NCI-H2171 (cell line): ENCODE measurements around the gene NXNL1.
"Not testable (repeated sequence)": the region's sequence is repeated elsewhere in the genome, so short reads cannot be mapped to it uniquely, and the experiment has no call there.

Experiments used
- DNase-seq: peaks from one replicate; lab custom pipeline; 2025; lab: John Stamatoyannopoulos, UW

The NXNL1 gene

DNA sequence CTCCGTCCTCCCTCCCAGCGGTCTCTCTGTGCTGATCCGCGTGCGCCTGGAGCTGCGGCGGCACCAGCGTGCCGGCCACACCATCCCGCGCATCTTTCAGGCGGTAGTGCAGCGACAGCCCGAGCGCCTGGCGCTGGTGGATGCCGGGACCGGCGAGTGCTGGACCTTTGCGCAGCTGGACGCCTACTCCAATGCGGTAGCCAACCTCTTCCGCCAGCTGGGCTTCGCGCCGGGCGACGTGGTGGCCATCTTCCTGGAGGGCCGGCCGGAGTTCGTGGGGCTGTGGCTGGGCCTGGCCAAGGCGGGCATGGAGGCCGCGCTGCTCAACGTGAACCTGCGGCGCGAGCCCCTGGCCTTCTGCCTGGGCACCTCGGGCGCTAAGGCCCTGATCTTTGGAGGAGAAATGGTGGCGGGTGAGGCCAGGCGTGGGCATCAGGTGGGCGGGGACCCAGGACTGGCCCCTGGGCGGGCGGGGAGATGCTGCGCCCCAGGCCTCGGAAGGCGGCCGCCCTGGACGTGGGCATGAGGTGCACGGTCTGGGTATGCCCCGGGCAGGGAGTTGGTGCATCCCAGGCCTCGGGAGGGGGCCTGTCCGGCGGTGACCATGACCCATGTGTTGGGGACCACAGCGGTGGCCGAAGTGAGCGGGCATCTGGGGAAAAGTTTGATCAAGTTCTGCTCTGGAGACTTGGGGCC, 26.0 kb upstream of the NXNL1 start:
- DNase-seq, result no peak

DNA sequence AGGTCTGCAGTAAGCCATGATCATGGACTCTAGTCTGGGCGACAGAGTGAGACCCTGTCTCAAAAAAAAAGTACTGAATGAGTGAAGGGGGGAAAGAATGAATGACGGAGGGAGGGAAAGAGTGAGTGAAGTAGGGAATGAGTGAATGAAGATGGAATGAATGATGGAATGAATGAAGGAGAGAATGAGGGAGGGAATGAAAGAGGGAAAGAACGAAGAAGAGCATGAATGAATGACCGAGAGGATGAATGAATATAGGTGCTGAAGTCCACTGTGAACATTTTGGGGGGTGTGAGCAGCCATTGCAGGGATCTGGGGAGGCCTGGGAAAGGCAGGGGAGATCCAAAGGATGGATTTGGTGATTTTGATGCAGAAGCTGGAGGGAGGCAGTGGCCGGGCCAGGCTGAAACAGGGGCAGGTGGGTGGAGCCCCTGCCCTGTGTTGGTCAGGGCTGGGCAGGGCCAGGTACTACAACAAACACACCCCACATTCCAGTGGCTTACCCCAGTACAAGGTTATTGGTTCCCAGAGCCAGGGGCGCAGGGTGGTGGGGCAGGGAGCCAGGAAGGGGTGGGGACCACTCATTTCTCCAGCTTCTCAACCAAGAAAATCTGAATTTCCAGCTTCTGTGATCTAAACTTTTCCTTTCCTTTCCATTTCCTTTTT, 23.9 kb upstream of the NXNL1 start:
- no peak for DNase-seq

DNA sequence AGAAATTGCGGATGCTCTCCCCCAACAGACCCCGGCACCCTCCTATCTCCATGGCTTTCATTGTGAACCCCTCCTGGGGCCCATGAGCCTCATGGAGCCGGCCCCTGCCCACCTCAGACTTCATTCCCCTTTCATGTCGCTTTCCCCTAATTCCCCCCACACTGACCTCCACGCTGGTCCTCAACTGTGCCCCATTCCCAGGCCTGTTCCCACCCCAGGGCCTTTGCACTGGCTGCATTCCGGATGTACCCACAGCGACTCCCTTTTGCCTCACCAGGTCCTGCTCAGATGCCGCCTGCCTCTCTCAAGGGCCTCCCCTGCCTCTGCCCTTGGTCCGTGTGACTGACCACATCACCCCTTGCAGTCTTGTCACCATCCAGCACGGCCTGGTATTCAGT, 22.9 kb upstream of the NXNL1 start:
- DNase-seq, result no peak

DNA sequence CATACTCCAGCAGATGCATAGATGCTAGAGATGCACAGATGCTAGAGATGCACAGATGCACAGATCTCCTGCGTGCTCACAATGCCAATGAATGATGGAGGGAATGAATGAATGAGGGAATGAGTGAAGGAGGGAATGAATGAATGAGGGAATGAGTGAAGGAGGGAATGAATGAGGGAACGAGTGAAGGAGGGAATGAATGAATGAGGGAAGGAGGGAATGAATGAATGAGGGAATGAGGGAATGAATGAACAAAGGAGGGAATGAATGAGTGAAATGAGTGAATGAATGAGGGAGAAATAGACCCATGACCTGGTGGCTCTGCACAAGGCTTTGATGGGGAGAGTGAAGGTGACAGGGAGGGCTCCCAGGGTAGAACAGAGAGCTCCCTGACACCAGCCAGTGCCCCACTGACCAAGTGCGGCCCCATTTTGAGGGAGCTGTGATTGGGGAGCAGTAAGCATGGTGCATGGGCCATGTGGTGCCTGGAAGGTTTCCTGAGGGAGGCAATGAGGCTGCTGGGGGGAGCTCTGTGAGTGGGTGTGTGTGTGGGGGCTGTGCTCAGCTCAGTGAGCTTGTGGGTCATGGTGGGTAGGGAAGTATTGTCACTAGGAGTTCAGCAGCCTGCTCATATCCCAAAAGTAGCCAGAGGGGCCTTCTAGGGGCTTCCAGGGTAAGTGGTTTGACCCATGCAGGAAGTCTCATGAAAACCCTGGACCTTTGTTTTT, 22.3 kb upstream of the NXNL1 start:
- no peak for DNase-seq

DNA sequence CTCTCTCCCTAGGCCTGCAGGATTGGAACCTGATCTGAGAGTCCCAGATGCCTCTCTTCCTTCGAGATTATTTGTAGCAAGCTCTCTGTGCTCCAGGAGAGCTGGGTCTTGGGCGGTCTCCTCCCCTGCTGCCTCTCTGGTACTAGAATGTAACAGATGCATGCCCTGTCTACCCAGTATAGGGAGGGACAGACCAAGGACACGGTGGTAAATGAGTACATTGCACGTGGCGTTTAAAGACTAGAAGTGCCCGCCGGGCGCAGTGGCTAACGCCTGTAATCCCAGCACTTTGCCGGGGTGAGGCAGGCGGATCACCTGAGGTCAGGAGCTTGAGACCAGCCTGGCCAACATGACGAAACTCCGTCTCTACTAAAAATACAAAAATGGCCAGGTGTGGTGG, 21.3 kb upstream of the NXNL1 start:
- DNase-seq, result no peak

DNA sequence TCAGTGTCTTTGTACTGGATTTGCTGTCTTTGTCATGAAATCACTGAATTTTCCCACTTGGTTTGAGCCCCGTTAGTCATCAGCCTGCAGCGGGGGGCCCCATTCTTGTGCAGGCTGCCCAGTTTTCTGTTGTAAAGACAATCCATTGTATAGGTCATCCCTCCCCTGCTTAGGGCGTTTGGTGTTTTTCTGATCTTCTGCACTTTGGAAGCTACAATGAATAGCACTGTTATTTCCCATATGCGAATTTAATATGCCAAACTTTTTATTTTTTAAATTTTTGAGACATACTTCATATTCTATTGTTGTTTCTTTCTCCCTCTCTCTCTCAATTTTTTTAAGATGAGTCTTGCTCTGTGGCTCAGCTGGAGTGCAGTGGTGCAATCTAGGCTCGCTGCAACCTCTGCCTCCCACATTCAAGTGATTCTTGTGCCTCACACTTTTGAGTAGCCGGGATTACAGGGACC, 18.6 kb upstream of the NXNL1 start:
- DNase-seq, result no peak

DNA sequence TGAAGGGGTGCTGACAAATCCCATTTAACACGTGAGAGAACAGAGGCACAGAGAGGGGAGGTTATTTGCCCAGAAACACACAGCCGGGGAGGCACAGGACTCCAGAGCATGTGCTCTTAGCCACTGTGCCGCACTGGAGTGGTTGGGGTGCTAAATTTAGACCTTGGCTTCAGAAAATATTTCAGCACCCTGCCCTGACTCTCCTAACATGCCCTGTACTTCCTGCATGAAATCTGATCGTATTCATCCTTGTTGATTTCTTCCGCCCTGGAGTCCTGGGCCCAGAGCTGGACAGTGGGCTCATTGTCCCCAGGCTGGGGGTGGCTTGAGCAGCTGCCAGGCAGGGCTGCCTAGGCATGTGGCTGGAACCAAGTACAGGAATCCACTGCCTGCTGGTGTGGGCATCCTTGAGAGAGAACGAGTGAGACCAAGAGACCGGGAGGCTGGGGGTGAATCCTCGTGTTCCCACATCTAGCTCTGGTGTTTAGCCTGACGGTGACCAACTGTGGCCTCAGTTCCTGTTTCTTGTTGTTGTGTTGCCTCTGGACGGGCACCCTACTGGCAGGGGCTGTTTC, 14.9 kb upstream of the NXNL1 start:
- no peak for DNase-seq

DNA sequence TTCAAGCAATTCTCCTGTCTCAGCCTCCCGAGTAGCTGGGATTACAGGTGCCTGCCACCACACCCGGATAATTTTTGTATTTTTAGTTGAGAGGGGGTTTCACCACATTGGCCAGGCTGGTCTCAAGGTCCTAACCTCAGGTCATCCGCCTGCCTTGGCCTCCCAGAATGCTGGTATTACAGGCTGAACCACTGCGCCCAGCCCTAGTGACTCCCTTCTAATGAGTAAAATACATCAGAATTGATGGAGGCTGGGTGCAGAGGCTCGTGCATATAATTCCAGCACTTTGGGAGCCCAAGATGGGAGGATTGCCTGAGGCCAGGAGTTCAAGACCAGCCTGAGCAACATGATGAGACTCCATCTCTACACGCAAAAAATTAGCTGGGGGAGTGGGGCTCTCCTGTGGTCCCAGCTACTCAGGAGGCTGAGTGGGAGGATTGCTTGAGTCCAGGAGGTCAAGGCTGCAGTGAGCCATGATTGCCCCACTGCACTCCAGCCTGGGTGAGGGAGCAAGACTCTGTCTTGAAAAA, 14.3 kb upstream of the NXNL1 start:
- not testable (repeated sequence) for DNase-seq

DNA sequence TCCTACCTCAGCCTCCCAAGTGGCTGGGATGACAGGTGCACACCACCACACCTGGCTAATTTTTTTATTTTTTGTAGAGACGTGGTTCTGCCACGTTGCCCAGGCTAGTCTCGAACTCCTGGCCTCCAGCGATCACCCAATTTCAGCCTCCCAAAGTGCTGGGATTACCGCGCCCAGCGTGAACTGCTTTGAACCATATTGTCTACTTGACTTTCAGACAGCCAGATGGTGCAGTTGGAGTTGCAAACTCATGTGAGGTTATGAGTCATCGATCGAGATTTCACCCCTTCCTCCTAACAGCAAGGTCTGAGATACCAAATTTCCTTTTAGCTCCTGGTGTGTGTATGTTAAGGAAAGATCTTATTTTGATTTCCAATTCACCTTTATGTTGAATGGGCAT, 12.3 kb upstream of the NXNL1 start:
- peak; percentile 47 for DNase-seq

DNA sequence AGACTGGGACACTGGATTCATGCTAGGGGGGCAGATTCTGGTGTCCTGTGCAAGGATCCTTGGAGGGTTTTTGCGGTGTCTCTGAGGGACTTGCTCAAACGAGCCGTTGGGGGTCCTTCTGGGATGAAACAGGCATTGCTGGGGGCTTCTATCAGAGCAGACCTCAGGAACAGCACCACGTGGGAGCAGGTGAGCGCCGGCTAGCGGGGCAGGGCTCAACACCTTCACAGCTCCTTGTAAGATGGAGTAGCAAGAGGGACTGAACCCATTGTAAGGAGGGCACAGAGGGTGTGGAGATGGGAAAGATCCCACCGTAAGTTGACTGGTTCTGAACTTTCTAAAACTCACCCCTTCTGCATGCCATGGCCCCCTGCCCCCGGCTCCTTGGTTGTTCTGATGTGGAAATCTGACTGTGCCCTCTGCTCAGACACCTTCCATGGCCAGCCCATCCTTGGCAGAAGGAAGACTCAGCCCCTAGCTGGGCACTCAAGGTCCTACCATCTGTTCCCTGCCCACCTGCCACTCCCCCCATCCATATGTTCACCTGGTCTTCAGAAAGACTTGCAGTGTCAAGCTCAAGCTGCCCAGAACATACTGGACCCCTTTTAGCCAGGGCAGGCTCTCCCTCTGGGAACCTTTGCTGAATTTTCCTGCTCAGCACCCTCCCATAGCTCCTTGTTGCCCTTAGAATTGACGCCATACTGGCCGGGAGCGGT, 10.8 kb upstream of the NXNL1 start:
- no peak for DNase-seq

DNA sequence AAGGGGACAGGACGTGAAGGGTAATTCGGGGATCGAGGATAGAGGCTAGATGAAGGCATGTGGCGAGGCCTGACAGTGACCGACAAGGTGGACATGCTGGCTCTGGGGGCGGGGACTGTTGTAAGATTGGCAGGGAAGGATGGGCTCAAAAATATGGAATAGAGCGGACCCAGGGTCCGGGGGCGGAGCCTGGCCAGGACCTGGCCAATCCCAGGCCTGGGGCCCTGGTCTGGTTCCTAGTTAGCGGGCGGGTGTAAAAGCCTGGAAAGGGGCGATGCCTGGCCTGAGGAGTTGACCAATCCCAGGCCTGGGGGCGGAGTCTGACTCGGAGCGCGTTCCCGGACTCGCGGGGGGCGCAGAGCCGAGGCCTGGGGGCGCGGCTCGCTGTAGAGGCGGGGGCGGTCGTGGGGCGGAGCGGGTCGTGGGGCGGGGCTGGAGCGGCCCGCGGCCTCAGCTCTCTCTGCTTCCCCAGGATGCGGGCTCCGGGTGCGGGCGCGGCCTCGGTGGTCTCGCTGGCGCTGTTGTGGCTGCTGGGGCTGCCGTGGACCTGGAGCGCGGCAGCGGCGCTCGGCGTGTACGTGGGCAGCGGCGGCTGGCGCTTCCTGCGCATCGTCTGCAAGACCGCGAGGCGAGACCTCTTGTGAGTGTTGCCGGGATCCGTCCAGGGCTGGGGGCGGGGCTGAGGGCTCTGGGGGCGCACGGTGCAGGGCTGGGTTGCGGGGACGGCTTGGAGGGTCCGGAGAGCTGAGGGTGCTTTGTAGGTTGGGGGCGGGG, 9.5 kb upstream of the NXNL1 start, which contains the start of gene SLC27A1:
TSS of gene SLC27A1 (plus strand) at position 457 of the 774 bp plus-strand sequence. CDS start at position 474, 17 bp downstream.
- peak; percentile 98 for DNase-seq

DNA sequence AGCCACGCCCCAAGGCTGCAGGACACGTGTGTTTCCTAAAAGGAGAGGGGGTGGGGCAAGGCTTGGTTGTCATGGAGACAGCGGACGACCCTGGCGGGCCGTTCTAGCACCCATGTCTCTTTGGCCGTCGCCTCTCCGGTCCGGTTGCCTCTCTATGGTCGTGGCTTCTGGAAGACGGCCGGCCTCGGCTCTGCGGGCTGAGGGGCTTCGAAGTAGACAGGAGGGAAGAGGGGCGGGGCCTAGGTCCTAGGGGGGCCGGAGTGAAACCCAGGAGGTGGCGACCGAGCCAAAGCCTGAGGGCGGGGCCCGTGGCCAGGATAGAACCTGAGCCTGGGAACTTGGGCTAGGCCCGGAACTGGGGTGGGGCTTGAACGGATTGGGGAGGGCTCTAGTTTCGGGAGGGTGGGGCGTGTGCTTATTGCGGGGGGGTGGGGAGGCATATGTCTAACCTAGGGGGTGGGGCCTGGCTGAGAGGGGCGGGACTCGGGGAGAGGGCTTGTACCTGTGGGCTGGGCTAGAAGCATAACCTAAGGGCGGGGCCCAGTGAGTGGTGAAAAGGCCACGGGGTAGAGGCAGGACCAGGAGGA, 8.8 kb upstream of the NXNL1 start:
- DNase-seq, result peak; percentile 94

DNA sequence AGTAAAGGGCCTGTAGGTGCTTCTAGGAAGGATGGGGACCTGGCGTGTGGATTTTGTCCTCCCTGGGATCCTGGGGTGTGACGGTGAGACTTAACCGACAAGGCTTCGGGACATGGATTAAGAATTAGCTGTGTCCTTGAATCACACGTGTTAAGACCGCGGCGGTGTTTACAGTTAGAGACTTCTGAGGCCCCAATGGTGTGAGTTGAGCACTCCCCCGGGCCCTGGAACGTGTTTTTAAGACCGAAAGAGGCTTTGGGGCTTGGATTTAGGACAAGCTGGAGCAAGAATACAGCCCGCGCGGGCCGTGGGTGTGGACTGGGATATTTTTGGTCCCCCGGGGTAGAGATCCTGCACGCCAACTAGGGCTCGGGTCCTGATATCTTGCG, 8.4 kb upstream of the NXNL1 start:
- DNase-seq, result no peak

DNA sequence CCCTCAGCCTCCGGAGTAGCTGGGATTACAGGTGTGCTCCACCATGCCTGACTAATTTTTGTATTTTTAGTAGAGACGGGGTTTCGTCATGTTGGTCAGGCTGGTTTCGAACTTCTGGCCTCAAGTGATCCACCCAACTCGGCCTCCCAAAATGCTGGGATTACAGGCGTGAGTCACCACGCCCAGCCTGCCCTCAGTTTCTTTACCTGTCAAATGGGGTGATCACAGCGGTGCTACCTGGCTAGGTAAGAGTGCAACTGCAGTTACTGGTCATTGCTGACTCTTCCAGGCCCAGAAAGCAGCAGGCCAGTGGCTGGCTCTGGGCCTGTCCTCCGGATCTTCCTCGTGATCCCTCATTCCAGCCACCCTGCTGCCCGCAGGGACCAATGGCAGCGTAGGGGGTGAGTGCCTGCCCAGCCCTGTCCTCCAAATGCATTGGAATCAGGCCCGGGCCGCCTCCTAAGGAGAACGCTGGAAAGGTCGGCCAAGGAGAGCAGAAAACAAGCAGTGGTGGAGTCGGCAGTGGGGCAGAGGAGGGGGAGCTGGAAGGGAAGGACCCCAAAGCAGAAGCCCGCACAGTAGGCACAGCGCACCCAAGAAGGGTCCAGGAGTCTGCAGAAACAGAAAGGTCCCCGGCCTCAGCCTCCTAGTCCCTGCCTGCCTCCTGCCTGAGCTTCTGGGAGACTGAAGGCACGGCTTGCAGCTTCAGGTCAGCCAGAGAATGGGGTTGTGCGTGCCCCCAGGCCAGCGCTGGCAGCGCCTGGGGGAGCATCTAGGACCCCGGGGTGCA, 7.8 kb upstream of the NXNL1 start:
- DNase-seq, result no peak

DNA sequence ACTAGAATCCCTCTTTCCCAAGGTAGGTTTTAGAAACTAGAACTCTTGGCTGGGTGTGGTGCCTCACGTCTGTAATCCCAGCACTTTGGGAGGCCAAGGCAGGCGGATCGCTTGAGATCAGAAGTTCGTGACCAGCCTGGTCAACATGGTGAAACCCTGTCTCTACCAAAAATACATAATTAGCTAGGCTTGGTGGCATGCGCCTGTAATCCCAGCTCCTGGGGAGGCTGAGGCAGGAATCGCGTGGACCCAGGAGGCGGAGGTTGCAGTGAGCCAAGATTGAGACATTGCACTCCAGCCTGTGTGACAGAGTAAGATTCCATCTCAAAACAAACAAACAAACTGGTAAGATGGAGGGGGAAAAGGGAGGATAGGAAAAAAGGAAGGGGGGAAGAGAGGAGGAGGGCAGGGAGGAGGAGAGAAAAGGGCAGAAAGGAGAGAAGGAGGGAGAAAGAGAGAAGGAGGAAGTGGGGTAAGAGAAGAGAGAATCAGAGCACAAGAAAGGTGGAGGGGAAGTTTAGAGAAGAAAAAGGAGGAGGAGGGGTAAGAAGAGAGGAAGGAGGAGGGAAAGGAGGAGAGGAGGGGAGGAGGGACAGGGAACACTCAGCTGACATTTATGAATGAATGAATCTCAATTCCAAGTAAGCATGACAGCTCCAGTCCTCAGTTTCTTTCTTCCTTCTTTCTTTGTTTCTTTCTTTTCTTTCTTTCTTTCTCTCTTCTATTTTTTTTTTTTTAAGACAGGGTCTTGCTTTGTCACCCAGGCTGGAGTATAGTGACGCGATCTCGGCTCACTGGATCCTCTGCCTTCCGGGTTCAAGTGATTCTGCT, 7.0 kb upstream of the NXNL1 start:
- DNase-seq, result no peak

DNA sequence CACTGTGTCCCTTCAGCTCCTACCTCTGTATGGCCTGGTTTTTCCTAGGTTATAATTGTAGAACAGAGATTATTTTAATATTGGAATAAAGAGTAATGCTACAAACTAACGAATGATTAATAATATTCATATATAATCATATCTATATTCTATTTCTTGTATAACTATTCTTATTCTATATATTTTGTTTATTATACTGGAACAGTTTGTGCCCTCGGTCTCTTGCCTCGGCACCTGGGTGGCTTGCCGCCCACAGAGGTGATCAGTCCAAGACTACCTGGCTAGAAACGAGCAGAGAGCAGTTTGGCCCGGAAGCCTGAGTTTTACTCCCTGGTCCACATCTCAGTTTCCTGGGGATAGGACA, 5.7 kb upstream of the NXNL1 start:
- DNase-seq, result no peak

DNA sequence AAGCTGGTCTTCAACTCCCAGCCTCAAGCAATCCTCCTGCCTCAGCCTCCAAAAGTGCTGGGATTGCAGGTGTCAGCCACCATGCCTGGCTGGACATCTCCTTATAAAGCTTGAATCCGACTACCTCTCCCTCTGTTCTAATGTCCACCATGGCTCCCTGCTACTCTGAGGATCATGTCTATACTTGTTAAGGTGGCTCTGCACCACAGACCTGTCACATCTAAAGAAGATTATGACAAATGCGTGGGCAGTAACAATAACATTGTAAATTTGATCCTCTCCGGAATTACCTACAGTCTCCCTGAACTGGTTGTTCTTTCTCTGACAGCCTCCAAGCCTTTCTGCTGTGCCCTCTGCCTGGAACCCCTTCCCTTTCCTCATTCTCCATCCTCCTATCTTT, 1.8 kb downstream of the NXNL1 start:
- no peak for DNase-seq

DNA sequence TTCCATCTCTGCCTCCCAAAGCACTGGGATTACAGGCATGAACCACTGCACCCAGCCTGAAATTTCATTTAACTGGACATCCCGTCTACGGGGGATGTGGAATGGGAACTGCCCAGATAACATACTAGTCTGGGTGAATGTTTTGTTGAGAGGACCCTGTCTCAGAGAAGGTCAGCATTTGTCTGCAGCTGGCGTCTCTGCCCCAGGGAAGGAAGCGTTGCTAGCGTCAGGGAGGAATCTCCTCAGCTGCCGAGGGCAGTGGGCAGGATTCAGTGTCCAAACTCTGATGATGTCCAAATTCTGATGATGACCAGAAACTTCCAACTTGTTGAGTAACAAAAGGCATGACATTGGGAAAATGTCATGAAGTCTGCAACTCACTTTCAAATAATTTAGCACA, 3.1 kb downstream of the NXNL1 start:
- DNase-seq, result no peak

DNA sequence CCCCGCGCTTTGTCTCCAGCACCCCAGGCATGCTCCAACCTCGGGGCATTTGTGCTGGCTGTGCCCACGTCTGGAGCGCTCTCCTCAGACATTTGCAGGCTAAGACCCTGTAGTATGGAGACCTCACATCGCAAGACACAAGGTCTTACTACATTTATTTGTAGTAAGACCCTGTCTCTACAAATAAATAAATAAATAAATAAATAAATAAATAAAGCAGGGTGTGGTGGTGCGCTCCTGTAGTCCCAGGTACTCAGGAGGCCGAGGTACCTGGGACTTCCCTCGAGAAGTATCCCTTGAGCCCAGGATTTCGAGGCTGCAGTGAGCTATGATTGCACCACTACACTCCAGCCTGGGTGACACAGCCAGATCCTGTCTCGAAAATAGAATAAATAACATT, 4.6 kb downstream of the NXNL1 start:
- DNase-seq, result no peak
